Stomach (tissue), 4 donors: ENCODE data around the gene UBAC1.

Source experiments
- CTCF ChIP-seq, 7 experiments: fragments of 450-650 bp in 4 of 7; fragments of 200-600 bp in 3 of 7; sonication (generic) in 3 of 7; IDR thresholded peaks; one replicate each; pipeline ENCODE4 v1.5.1; 2016 to 2019; ENCODE audit warnings: antibody characterized with exemption in 7 of 7, control low read depth in 2 of 7, mild to moderate bottlenecking in 1 of 7
- POLR2A ChIP-seq, 4 donors: fragments of 450-650 bp; IDR thresholded peaks; one replicate each; pipeline ENCODE4 v1.6.1; 2016; ENCODE audit warnings: antibody characterized with exemption in 4 of 4, control low read depth in 2 of 4, mild to moderate bottlenecking in 1 of 4, moderate library complexity in 1 of 4

DNA sequence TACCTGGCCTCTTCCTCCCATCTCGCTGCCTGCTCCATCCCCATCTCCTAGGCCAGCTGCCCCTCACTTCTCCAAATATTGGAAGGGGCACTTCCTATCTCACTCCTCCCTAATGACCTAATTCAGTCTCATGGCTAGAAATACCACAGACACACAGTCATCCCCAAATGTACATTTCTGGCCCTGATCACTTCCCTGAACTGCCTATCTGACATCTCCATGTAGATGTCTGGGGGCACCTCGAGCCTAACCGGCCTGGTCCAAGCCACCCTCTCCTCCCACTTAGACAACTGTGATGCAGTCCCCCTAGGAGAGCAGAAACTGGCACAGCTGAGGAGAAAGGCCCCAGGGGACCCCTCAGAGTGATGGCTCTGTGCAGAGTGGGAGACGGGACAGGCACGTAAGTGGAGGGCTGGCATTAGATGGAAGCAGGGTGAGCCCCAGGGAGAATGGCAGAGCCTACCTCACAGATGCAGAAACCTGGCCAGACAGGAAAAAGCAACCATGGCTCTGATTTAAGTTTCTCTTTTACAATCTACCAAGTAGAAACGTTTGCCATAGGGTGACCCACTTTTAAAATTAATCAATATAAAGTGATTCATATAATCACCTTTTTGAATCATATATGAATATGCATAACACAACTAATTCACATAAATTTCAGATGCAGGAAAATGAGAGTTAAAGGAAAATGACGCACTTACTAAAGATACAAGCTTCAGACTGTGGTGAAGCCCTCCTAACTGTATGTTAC, 75.9 kb downstream of the UBAC1 start:
- no peak for TF ChIP-seq CTCF (IDR thresholded peaks at IDR 0.05)
- no peak for TF ChIP-seq POLR2A (IDR thresholded peaks at IDR 0.05)
